CD4-positive, alpha-beta T cell (primary cell): ENCODE measurements around the gene ARMC10. TPM values are rescaled to one million over a fixed set of nuclear protein-coding genes. Genes with fewer than 3 reads are reported as not detected.
A peak's percentile ranks its signal among the peaks of the same experiment; 100 is the strongest.
"Not testable (repeated sequence)": the region's sequence is repeated elsewhere in the genome, so short reads cannot be mapped to it uniquely, and the experiment has no call there.

ENCODE experiments used
- ATAC-seq: fragments of 200-7000 bp; cut with Tn5 transposase; one replicate; pipeline ENCODE4 v1.10.0; 2022; ENCODE audit warnings: mild to moderate bottlenecking; ENCODE audit not compliant: poor library complexity
- CTCF ChIA-PET: fragments of 350-600 bp; sonication (Branson Sonifier 250); formaldehyde crosslinking; loops from one replicate; lab custom pipeline; 2021; ENCODE audit warnings: antibody characterized with exemption, inconsistent platforms; lab: Charles Lee
- POLR2A ChIA-PET: fragments of 350-600 bp; sonication (Branson Sonifier 250); formaldehyde crosslinking; loops from one replicate; lab custom pipeline; 2021; ENCODE audit warnings: antibody characterized with exemption, inconsistent platforms; lab: Charles Lee
- DNase-seq, 14 experiments: peaks; one replicate each; pipeline ENCODE4 v3.0.0-alpha.2; 2013 to 2020; ENCODE audit warnings: mixed read lengths in 2 of 14
- H3K27ac ChIP-seq, 2 donors: one replicate each; pipeline versions ENCODE4 v1.5.1 to v1.7.0; 2013; ENCODE audit warnings: low read length in 2 of 2, low read depth in 1 of 2, mild to moderate bottlenecking in 1 of 2
- H3K27me3 ChIP-seq, 2 experiments: 1 replicate in 1 of 2; 2 replicates in 1 of 2; pipeline versions ENCODE4 v1.6.1 to v1.7.0; 2013; ENCODE audit warnings: low read length in 2 of 2, control low read depth in 1 of 2, mild to moderate bottlenecking in 1 of 2, moderate library complexity in 1 of 2; ENCODE audit not compliant: insufficient read depth in 2 of 2, control insufficient read depth in 1 of 2
- H3K36me3 ChIP-seq: one replicate; pipeline ENCODE4 v1.6.1; 2013; ENCODE audit warnings: low read length, control low read depth; ENCODE audit not compliant: insufficient read depth
- H3K4me1 ChIP-seq: one replicate; pipeline ENCODE4 v1.6.1; 2013; ENCODE audit warnings: low read length, control low read depth; ENCODE audit not compliant: insufficient read depth
- H3K4me3 ChIP-seq: one replicate; pipeline ENCODE4 v1.5.1; 2013; ENCODE audit warnings: mild to moderate bottlenecking, low read length, moderate library complexity
- H3K9me3 ChIP-seq, 2 experiments: 1 replicate in 1 of 2; 2 replicates in 1 of 2; pipeline versions ENCODE4 v1.6.1 to v1.7.0; 2013; ENCODE audit warnings: low read length in 2 of 2, mild to moderate bottlenecking in 2 of 2, control low read depth in 1 of 2, moderate library complexity in 1 of 2; ENCODE audit not compliant: control insufficient read depth in 1 of 2, insufficient read depth in 1 of 2
- H3K27ac Mint-ChIP-seq: one replicate; pipeline ENCODE4 v1.8.0; 2020; ENCODE audit warnings: mixed read lengths
- H3K27me3 Mint-ChIP-seq: one replicate; pipeline ENCODE4 v1.8.0; 2021; ENCODE audit warnings: mixed read lengths
- H3K36me3 Mint-ChIP-seq: one replicate; pipeline ENCODE4 v1.8.0; 2021; ENCODE audit warnings: low read depth, mixed read lengths
- H3K4me1 Mint-ChIP-seq: one replicate; pipeline ENCODE4 v1.8.0; 2021; ENCODE audit warnings: low read depth, mixed read lengths
- H3K4me3 Mint-ChIP-seq: one replicate; pipeline ENCODE4 v1.8.0; 2020; ENCODE audit warnings: mild to moderate bottlenecking, mixed read lengths
- H3K9me3 Mint-ChIP-seq: one replicate; pipeline ENCODE4 v1.8.0; 2020; ENCODE audit warnings: mixed read lengths
- intact Hi-C, 2 experiments: fragments of 100-400 bp; cut with DNase I in 1 of 2; cut with micrococcal nuclease in 1 of 2; formaldehyde crosslinking; loops; one replicate each; pipeline versions ENCODE4 v1.15.1 to v1.9.0; 2023 to 2025; cut with DNase I, micrococcal nuclease
- total RNA-seq, 174 experiments: library from RNA in 2 of 174; stranded (reverse) in 2 of 174; gene quantifications; one replicate each; pipeline ENCODE4 v1.2.3 and lab custom pipeline; 2021 to 2026
- TF ChIP-seq, protein P1 (sequence below): fragments of 200-600 bp; IDR thresholded peaks from one replicate; pipeline ENCODE4 v1.8.0; 2022; ENCODE audit warnings: antibody characterized with exemption, mild to moderate bottlenecking

The ARMC10 gene
- total RNA-seq, 2 experiments from 2014 or later: 6.0 to 6.9 TPM

DNA sequence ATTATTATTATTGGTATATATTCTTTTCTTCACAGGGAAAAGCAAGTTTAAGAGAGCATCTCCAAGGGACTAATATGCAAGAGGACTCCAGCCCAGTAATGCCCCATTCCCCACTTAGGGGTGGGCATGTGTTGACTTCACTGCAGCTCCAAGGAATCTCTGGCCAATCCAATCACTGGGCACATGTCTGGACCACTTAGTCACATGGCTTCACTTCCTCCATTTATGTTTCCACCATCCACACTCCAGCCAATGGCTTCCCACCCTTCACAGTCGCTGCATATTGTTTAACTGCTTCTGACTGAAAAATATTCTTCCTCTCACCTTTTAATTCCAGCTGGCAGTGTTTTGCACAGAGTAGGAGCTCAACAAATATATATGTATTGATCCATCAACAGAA, 43.9 kb upstream of the ARMC10 start:
- Histone ChIP-seq H3K27ac (no peak overlapping the region), H3K36me3 (no peaks in the 10 kb centered on the region), H3K9me3 (no peaks in the 10 kb centered on the region), H3K4me3 (no peak overlapping the region), H3K27me3 (no peaks in the 10 kb centered on the region), H3K4me1 (no peaks in the 10 kb centered on the region)
- no peak for ATAC-seq
- intact Hi-C loops: no loop called here
- POLR2A ChIA-PET: no interaction called here
- no peak overlapping the region for H3K27ac Mint-ChIP-seq
- H3K27me3 Mint-ChIP-seq: no peaks in the 10 kb centered on the region
- no peaks in the 10 kb centered on the region for H3K4me1 Mint-ChIP-seq
- no peaks in the 10 kb centered on the region for H3K9me3 Mint-ChIP-seq
- H3K36me3 Mint-ChIP-seq: no peaks in the 10 kb centered on the region
- no peak overlapping the region for H3K4me3 Mint-ChIP-seq
- DNase-seq: no peak
- CTCF ChIA-PET: no interaction called here
- TF ChIP-seq, protein P1, sequence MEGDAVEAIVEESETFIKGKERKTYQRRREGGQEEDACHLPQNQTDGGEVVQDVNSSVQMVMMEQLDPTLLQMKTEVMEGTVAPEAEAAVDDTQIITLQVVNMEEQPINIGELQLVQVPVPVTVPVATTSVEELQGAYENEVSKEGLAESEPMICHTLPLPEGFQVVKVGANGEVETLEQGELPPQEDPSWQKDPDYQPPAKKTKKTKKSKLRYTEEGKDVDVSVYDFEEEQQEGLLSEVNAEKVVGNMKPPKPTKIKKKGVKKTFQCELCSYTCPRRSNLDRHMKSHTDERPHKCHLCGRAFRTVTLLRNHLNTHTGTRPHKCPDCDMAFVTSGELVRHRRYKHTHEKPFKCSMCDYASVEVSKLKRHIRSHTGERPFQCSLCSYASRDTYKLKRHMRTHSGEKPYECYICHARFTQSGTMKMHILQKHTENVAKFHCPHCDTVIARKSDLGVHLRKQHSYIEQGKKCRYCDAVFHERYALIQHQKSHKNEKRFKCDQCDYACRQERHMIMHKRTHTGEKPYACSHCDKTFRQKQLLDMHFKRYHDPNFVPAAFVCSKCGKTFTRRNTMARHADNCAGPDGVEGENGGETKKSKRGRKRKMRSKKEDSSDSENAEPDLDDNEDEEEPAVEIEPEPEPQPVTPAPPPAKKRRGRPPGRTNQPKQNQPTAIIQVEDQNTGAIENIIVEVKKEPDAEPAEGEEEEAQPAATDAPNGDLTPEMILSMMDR: no peak

- Histone ChIP-seq H3K27ac (no peak overlapping the region), H3K27me3 (no peaks in the 10 kb centered on the region), H3K36me3 (no peaks in the 10 kb centered on the region), H3K4me1 (no peaks in the 10 kb centered on the region), H3K9me3 (no peaks in the 10 kb centered on the region), H3K4me3 (no peak overlapping the region)
- ChIA-PET CTCF (no interaction called here), POLR2A (no interaction called here)
- Mint-ChIP-seq H3K36me3 (no peaks in the 10 kb centered on the region), H3K27me3 (no peaks in the 10 kb centered on the region), H3K27ac (no peak overlapping the region), H3K9me3 (no peaks in the 10 kb centered on the region), H3K4me3 (no peak overlapping the region), H3K4me1 (no peaks in the 10 kb centered on the region)
- ATAC-seq (no peak), DNase-seq (no peak)
- TF ChIP-seq, protein P1: no peak
- intact Hi-C loops: no loop called here
These were observed 43.2 kb upstream of the ARMC10 start for GRCh38 chr7:103031781-103032180.

DNA sequence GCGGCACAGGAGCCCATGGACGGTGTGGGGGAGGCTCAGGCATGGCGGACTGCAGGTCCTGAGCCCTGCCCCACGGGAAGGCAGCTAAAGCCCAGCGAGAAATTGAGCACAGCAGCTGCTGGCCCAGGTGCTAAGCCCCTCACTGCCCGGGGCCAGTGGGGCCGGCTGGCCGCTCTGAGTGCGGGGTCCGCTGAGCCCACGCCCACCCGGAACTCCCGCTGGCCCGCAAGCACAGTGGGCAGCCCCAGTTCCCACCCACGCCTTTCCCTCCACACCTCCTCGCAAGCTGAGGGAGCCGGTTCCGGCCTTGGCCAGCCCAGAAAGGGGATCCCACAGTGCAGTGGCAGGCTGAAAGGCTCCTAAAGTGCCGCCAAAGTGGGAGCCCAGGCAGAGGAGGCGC, 40.6 kb upstream of the ARMC10 start:
- H3K9me3 Mint-ChIP-seq, H3K27ac Mint-ChIP-seq, H3K36me3 ChIP-seq, H3K4me1 ChIP-seq, H3K27me3 ChIP-seq, H3K27me3 Mint-ChIP-seq, H3K36me3 Mint-ChIP-seq, POLR2A ChIA-PET, ATAC-seq, H3K9me3 ChIP-seq, intact Hi-C loops, DNase-seq, H3K4me3 ChIP-seq, H3K4me3 Mint-ChIP-seq, H3K27ac ChIP-seq, H3K4me1 Mint-ChIP-seq, CTCF ChIA-PET: not testable (repeated sequence)

DNA sequence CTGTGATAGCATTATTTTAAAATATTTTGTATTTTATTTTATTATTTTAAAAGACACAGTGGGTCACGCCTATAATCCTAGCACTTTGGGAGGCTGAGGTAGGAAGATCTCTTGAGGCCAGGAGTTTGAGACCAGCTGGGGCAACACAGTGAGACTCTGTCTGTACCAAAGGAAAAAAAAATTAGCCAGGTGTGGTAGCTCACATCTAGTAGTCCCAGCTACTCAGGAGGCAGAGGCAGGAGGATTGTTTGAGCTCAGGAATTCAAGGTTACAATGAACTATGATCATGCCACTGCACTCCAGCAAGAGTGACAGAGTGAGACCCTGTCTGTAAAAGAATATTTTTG, 37.5 kb upstream of the ARMC10 start:
- H3K9me3 ChIP-seq: no peaks in the 10 kb centered on the region
- intact Hi-C loops: no loop called here
- Mint-ChIP-seq H3K9me3 (peaks cover 2% of the 10 kb centered on the region), H3K4me1 (no peaks in the 10 kb centered on the region), H3K27ac (no peak overlapping the region), H3K27me3 (no peaks in the 10 kb centered on the region), H3K4me3 (no peak overlapping the region), H3K36me3 (no peaks in the 10 kb centered on the region)
- ChIA-PET CTCF (no interaction called here), POLR2A (interaction anchor here (1.2 kb wide), 1 partner anchor 8 kb away, joined by 3 read pairs; no protein-coding TSS in a partner anchor)
- H3K27ac ChIP-seq: no peak overlapping the region
- H3K4me1 ChIP-seq: peaks cover 7% of the 10 kb centered on the region
- TF ChIP-seq, protein P1: no peak
- DNase-seq (no peak), ATAC-seq (no peak)
- no peaks in the 10 kb centered on the region for H3K36me3 ChIP-seq
- H3K4me3 ChIP-seq: no peak overlapping the region
- H3K27me3 ChIP-seq: no peaks in the 10 kb centered on the region

- H3K27ac ChIP-seq, ATAC-seq, CTCF ChIA-PET, H3K9me3 ChIP-seq, H3K4me3 Mint-ChIP-seq, H3K36me3 Mint-ChIP-seq, H3K4me1 ChIP-seq, H3K27ac Mint-ChIP-seq, H3K36me3 ChIP-seq, H3K4me1 Mint-ChIP-seq, H3K27me3 ChIP-seq, H3K4me3 ChIP-seq, H3K9me3 Mint-ChIP-seq, H3K27me3 Mint-ChIP-seq, intact Hi-C loops: not testable (repeated sequence)
- peak in 3 of 14 experiments; percentile 3 to 13 (median 11) for DNase-seq
- POLR2A ChIA-PET: interaction anchor here (1.2 kb wide), 1 partner anchor 9 kb away, joined by 3 read pairs; no protein-coding TSS in a partner anchor
These were observed 36.9 kb upstream of the ARMC10 start for GRCh38 chr7:103037823-103038739.
